Hepatocyte (in vitro differentiated cells): ENCODE measurements around the gene MATN4. TPM values are rescaled to one million over a fixed set of nuclear protein-coding genes. Genes with fewer than 3 reads are reported as not detected.

Experiments used
- DNase-seq: peaks from one replicate; pipeline ENCODE4 v3.0.0-alpha.2; 2016; ENCODE audit warnings: low spot score
- H2AFZ ChIP-seq: fragments of 200-600 bp; sonication (generic); 2 replicates; pipeline ENCODE4 v1.6.0; 2016; ENCODE audit warnings: antibody characterized with exemption, mild to moderate bottlenecking
- H3K27ac ChIP-seq: fragments of 200-600 bp; sonication (generic); 2 replicates; pipeline ENCODE4 v1.5.1; 2016; ENCODE audit warnings: mild to moderate bottlenecking
- H3K27me3 ChIP-seq: fragments of 200-600 bp; sonication (generic); 2 replicates; pipeline ENCODE4 v1.6.1; 2016
- H3K36me3 ChIP-seq: fragments of 200-600 bp; sonication (generic); replicated peaks from 2 replicates; pipeline ENCODE4 v1.5.1; 2016; ENCODE audit warnings: low read depth; ENCODE audit not compliant: insufficient read depth
- H3K4me1 ChIP-seq: fragments of 200-600 bp; sonication (generic); 2 replicates; pipeline ENCODE4 v1.5.1; 2016; ENCODE audit warnings: mild to moderate bottlenecking, moderate library complexity; ENCODE audit not compliant: insufficient read depth
- H3K4me2 ChIP-seq: fragments of 200-600 bp; sonication (generic); 2 replicates; pipeline ENCODE4 v1.6.0; 2016
- H3K4me3 ChIP-seq: fragments of 200-600 bp; sonication (generic); 2 replicates; pipeline ENCODE4 v1.5.1; 2016; ENCODE audit warnings: mild to moderate bottlenecking
- H3K79me2 ChIP-seq: fragments of 200-600 bp; sonication (generic); 2 replicates; pipeline ENCODE4 v1.6.0; 2017; ENCODE audit warnings: mild to moderate bottlenecking
- H3K9me2 ChIP-seq: fragments of 200-600 bp; sonication (generic); replicated peaks from 2 replicates; pipeline ENCODE4 v1.6.0; 2017; ENCODE audit warnings: mild to moderate bottlenecking; ENCODE audit not compliant: insufficient read depth
- H3K9me3 ChIP-seq: fragments of 200-600 bp; sonication (generic); 2 replicates; pipeline ENCODE4 v1.5.1; 2016; ENCODE audit warnings: low read depth, mild to moderate bottlenecking
- H4K20me1 ChIP-seq: fragments of 200-600 bp; sonication (generic); 2 replicates; pipeline ENCODE4 v1.6.0; 2016; ENCODE audit warnings: mild to moderate bottlenecking; ENCODE audit not compliant: insufficient read depth, poor library complexity, severe bottlenecking
- EZH2 ChIP-seq: fragments of 200-600 bp; sonication (generic); IDR thresholded peaks from 2 replicates; pipeline ENCODE4 v1.6.1; 2016; ENCODE audit warnings: antibody characterized with exemption, mild to moderate bottlenecking, borderline replicate concordance
- EZH2phosphoT487 ChIP-seq: fragments of 200-600 bp; sonication (generic); IDR thresholded peaks from one replicate; pipeline ENCODE4 v1.6.1; 2018; ENCODE audit warnings: antibody characterized with exemption, mild to moderate bottlenecking, low read depth, moderate library complexity; ENCODE audit not compliant: unreplicated experiment, severe bottlenecking
- WGBS: methylation state at CpG from one replicate; pipeline ENCODE4 v1.1.6; 2016; ENCODE audit warnings: low lambda C conversion rate; ENCODE audit errors: missing lambda C conversion rate; 5-methylcytosine and 5-hydroxymethylcytosine counted together
- polyA plus RNA-seq: library from polyadenylated mRNA; unstranded; fragments of >200 nt; fragmentation: Nextera tagmentation; extraction: Ambion mirVana; gene quantifications from 2 replicates; pipeline ENCODE4 v1.2.1, GENCODE V29; 2016
- total RNA-seq: library from RNA; depleted of rRNA; stranded (reverse); fragments of >200 nt; gene quantifications from 2 replicates; pipeline ENCODE4 v1.2.3, GENCODE V29; 2014
- TF ChIP-seq, protein P1 (sequence below): fragments of 200-600 bp; sonication (generic); IDR thresholded peaks from 2 replicates; pipeline ENCODE4 v1.5.1; 2016; ENCODE audit warnings: antibody characterized with exemption, mild to moderate bottlenecking; ENCODE audit not compliant: poor library complexity

MATN4 gene
- total and polyA plus RNA-seq, 2 experiments from 2014 or later = 0.57 TPM; not detected in 1

DNA sequence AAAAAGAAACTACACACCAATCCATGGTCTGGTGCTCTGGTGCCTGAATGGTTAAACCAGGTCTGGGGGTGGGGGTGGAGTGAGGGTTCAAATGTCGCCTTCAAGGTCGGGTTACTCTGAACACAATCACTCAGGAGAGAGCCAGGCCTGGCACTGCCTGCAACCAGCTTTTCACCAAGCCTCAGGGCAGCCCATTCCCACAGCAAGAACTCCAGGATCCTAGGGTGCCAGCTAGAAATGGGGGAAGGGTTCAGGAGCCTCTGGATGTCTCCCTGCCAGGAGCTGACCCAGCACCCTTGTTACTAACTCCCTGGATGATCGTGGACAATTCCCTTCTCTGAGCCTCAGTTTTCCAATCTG, 33.5 kb upstream of the MATN4 start:
- H3K9me2 ChIP-seq = no peaks in the 10 kb centered on the region
- no peaks in the 10 kb centered on the region for H3K36me3 ChIP-seq
- peak overlapping the region; percentile 87 for H3K4me2 ChIP-seq
- H3K79me2 ChIP-seq = peaks cover 60% of the 10 kb centered on the region
- H3K27ac ChIP-seq = peak overlapping the region; percentile 96
- no peak overlapping the region for H3K4me3 ChIP-seq
- H3K4me1 ChIP-seq = peaks cover 99% of the 10 kb centered on the region
- peaks cover 6% of the 10 kb centered on the region for H4K20me1 ChIP-seq
- H2AFZ ChIP-seq = no peak overlapping the region
- H3K27me3 ChIP-seq = no peaks in the 10 kb centered on the region
- no peak for TF ChIP-seq EZH2
- no peak for TF ChIP-seq EZH2phosphoT487
- TF ChIP-seq, protein P1, sequence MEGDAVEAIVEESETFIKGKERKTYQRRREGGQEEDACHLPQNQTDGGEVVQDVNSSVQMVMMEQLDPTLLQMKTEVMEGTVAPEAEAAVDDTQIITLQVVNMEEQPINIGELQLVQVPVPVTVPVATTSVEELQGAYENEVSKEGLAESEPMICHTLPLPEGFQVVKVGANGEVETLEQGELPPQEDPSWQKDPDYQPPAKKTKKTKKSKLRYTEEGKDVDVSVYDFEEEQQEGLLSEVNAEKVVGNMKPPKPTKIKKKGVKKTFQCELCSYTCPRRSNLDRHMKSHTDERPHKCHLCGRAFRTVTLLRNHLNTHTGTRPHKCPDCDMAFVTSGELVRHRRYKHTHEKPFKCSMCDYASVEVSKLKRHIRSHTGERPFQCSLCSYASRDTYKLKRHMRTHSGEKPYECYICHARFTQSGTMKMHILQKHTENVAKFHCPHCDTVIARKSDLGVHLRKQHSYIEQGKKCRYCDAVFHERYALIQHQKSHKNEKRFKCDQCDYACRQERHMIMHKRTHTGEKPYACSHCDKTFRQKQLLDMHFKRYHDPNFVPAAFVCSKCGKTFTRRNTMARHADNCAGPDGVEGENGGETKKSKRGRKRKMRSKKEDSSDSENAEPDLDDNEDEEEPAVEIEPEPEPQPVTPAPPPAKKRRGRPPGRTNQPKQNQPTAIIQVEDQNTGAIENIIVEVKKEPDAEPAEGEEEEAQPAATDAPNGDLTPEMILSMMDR = no peak
- DNase-seq = no peak
- no peaks in the 10 kb centered on the region for H3K9me3 ChIP-seq
- 14% methylated on average over 3 of the region's 3 CpGs for WGBS

DNA sequence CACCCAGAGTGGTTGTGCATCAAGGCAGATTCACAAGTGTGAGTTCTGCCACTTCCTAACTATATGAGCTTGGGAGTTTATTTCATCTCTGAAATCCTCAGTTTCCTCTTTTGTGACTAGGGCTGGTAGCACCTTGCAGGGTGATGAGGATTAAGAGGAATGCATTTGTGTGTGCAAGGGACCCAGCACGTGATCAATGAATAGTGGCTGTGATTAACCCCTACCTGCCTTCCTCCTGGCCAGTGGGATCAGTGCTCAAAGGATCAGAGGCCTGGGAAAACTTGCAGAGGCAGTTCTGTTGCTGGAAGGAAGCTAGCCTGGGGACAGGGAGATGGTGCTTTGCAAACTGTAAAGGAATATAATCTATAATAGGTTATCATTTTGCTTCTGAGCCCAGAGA, 32.9 kb upstream of the MATN4 start:
- peak overlapping the region; percentile 87 for H3K4me2 ChIP-seq

DNA sequence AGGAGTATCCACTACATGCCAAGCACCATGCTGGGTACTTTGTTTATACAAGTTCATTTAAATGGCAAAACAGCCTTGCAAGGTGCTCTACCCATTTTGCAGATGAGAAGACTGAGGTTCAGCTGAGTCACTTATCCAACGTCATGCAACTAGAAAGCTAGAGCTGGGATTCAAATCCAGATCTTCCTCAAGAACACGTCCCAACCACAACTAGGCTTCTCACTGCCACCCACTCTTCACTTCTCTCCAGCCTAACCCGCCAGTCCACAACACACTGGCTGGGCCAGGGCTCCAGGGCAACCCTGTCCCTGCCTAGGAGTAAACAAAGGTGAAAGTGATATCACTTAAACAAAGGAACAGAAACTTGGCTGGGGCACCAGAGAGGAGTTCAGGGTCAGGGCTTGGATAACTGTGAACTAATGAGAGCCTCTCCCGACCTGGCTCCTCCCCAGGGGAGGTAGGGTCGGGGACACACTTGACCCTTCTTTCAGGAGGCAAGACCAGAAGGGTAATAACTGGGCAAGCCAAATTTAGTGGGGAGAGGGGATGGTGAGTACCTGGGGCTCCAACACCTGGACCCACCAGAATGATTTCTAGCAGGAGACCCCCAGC, 32.2 kb upstream of the MATN4 start:
- WGBS = 62% methylated on average over 5 of the region's 5 CpGs
- Histone ChIP-seq H3K27me3 (no peaks in the 10 kb centered on the region), H2AFZ (no peak overlapping the region), H3K9me2 (no peaks in the 10 kb centered on the region), H4K20me1 (peaks cover 5% of the 10 kb centered on the region), H3K27ac (peak overlapping the region; percentile 96), H3K4me3 (no peak overlapping the region), H3K9me3 (no peaks in the 10 kb centered on the region), H3K79me2 (peaks cover 58% of the 10 kb centered on the region), H3K4me2 (peak overlapping the region; percentile 87), H3K4me1 (peaks cover 87% of the 10 kb centered on the region), H3K36me3 (no peaks in the 10 kb centered on the region)
- TF ChIP-seq EZH2 (no peak), EZH2phosphoT487 (no peak)
- TF ChIP-seq, protein P1 = no peak
- peak; percentile 32 for DNase-seq

More for the DNA sequence above, 32.9 kb upstream of the MATN4 start:
- Histone ChIP-seq H3K4me1 (peaks cover 93% of the 10 kb centered on the region), H3K36me3 (no peaks in the 10 kb centered on the region), H3K9me3 (no peaks in the 10 kb centered on the region), H2AFZ (no peak overlapping the region), H3K79me2 (peaks cover 58% of the 10 kb centered on the region), H3K9me2 (no peaks in the 10 kb centered on the region), H3K4me3 (no peak overlapping the region), H3K27me3 (no peaks in the 10 kb centered on the region), H4K20me1 (peaks cover 2% of the 10 kb centered on the region), H3K27ac (peak overlapping the region; percentile 96)
- TF ChIP-seq EZH2phosphoT487 (no peak), EZH2 (no peak)
- TF ChIP-seq, protein P1 = no peak
- WGBS = 21% methylated on average over 1 of the region's 1 CpG
- DNase-seq = peak; percentile 42
